RKO (cell line): ENCODE data around the gene UTF1.
A peak's percentile ranks its signal among the peaks of the same experiment; 100 is the strongest.
"Not testable (repeated sequence)": the region's sequence is repeated elsewhere in the genome, so short reads cannot be mapped to it uniquely, and the experiment has no call there.

Experiments
- DNase-seq: peaks from one replicate; pipeline ENCODE4 v3.0.0-alpha.2; 2016; ENCODE audit warnings: low spot score

Gene UTF1

DNA sequence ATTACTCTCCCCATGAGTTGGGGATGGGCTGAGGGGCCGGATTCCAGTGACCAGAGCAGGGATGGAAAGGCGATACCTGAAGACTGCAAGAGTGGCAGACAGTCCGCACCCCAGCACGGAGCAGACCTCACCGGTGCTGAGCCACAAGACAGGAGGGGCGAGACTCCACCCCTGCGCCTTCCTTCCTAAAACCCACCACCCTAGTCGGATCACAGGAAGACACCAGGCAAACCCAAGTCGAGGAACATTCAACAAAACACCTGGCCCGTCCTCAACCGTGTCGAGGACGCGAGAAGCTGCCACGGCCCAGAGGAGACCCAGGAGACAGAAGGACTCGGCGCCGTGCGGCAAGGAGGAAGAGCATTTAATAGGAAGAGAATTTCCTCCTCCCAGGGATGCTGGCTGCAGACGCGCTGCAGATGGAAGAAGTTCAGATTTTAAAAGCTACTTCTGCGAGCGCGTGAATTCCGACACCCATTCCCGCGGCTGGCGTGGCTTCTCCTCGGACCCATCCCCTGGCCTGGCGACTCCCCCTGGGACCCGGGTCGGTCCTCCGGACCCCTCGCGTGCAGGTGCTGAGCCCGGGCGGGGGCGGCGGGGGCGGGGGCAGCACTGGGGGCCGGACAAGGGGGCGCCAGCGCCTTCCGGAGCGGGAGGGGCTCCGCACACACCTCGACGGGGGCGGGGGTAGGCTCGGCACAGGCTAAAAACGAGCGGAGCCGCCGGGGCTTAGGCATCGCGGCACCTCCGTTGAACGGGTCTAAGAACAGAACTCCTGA, 563 bp upstream of the UTF1 start:
- no peak for DNase-seq

DNA sequence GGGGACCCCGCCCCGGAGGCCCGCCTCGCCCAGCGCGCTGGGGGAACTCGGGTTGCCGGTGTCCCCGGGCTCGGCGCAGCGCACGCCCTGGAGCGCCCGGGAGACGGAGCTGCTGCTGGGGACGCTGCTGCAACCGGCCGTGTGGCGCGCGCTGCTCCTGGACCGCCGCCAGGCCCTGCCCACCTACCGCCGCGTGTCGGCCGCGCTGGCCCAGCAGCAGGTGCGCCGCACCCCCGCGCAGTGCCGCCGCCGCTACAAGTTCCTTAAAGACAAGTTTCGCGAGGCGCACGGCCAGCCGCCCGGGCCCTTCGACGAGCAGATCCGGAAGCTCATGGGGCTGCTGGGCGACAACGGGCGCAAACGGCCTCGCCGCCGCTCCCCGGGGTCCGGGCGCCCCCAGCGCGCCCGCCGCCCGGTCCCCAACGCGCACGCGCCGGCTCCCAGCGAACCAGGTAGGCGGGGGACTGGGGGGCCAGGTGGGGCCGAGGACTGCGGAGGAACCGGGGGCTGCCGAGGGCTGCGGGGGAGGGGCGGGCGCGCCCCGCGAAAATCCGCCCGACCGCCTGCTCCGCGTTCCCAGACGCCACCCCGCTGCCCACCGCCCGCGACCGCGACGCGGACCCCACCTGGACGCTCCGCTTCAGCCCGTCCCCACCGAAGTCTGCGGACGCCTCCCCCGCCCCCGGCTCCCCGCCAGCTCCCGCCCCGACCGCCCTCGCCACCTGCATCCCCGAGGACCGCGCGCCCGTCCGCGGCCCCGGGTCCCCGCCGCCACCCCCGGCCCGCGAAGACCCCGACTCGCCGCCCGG, 574 bp downstream of the UTF1 start:
- DNase-seq: no peak

DNA sequence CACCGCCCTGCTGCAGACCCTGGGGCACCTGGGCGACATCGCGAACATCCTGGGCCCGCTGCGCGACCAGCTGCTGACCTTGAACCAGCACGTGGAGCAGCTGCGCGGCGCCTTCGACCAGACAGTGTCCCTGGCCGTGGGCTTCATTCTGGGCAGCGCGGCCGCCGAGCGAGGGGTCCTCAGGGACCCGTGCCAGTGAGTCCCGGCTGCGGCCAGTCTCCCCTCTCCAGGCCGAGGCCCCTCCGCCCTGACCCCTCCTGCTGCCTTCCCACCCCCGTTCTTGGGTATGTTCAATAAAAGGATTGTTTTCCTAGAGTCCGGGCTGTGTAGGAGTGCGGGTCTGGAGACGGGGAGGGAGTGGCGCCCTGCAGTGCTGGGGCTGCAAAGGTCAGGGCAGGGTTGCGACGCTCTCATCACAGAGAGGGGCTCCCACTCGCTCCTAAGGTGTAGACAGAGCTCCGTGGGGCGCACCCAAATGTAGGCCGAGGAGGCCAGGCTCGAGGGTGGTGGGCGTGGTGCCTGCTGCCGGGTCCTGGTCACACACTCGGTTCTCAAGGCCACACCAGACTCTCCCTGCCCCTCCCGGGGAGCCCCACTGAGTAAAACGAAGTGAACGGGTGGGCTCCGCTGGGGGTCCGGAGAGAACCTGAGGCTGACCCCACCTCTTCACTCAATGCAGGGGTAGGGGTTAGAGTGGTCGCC, 1.4 kb downstream of the UTF1 start:
- DNase-seq: no peak

DNA sequence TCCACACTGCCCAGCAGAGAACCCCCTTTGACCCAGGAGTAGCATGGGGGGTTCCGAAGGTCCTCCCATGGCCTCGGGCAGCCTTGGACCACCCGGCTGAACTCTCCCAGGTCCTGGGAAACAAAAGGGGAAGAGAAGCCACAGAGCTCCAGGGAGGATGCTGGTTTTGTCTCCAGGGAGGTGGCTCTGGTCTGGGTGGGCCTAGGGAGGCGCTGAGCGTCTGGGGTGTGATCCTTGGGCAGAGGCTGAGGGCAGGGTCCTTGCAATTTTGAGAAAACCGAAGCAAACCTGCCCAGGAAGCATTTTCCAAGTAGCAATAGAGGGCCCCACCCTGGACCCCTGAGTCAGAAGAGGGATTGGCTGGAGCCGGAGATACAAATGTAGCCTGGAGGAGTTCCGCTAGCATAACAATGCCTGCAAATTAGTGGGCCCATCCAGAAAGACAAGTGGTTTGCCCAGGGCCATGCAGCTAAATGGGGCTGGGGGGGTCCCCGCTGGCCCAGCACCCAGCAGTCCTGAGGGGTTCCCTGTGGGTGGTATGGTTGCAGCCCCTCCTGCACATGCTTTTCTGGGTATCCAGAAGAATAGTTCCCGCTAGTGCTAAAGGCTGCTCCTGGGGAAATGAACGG, 2.0 kb downstream of the UTF1 start:
- no peak for DNase-seq

DNA sequence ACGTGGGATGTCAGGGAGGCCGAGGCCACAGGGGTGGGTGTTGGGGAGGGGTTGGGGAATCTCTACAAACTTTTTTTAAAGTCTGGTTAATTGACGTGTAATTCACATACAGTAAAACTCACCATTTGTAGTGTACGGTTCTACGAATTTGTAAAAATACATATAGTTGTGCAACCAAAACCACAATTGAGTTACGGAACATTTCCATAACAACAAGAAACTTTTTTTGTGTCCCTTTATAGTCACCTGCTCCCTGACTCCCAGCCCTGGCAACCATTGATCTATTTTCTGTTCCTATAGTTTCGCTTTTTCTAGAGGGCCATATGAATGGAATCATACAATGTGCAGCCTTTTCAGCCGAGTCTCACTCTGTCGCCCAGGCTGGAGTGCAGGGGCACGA, 4.8 kb downstream of the UTF1 start:
- DNase-seq: not testable (repeated sequence)

DNA sequence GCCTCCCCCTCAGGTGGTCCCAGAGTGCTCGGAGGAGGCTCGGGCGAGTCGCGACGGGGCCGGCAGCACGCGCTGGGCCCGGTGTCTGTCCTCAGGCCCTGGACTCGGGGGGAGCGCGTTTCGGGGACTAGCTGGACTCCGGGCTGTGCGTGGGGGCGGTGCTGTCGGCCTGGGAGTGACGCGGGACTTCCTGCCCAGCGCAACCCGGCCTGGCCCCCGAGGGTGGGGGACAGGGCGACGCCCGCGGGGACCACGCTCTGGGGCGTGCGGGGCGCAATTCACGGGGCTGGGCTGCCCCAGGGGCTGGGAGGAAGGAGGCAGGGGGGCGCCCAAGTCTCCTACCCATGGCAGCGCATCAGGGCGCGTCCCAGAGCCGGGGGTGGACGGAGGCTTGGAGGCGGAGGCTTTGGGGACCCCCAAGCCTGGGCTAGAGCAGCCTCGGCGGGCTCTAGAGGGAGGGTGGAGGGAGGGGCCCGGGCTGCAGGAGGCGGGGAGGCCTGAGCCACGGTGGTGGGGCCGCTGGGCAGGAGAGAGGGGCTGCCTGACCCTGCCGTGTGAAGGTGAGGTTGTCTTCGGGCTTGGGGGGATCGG, 5.3 kb downstream of the UTF1 start:
- DNase-seq: no peak

DNA sequence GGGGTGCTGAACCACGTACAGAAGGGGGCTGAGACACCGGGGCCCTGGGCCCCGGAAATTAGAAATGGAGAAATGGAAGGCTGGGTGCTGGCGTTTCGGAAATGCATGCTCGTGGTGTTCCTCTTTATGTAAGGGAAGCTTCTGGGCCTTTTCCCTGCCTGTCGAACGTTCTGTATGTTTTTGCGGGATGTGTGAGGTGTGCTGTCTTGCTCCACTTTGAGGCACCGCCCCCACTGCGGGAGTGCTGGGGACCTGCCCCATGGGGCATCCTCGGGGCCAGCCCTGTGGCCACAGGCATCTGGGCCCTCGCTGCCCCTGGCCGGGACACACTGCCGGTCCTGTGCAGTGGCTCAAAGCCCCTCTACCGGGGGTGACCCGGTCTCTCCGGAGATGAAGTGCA, 5.9 kb downstream of the UTF1 start:
- no peak for DNase-seq

DNA sequence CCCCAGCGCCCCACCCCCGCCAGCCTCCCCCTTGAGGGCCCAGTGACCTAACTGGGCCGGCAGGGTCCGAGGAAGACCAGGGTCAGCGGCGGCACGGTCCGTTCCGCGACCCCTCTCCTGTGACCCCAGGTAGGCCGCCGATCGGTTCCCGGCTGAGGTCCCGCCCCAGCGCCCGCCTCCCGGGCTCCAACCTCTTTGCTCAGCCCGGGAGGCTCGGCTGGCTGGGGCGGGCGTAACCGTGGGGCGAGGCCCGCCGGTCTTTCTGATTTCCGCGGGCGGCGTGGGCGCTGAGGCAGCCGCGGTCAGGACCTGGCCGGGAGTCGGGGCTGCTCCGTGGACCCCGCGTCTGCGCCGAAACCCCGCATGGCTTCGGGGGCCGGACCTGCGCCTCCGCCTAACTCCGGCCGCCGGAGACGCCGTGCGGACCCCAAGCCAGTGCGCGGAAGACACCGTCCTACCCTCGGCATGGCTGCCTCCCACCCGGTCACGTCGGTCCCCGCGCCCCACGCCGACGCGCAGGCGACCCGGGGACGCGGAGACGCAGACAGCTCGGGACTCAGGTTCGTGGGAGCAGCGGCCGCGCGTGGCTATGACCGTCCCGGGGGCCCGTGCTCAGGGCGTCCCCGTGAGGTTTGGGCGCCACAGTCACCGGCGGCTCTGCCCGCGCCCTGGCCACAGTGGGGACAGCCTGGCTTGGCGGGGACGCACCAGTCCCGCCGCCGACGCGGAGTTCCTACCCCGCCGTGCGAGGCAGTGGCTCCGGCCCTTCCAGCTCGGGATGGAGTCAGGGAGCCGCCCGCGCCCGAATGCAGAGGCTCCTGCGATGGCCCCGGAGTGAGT, 6.6 kb downstream of the UTF1 start:
- no peak for DNase-seq

DNA sequence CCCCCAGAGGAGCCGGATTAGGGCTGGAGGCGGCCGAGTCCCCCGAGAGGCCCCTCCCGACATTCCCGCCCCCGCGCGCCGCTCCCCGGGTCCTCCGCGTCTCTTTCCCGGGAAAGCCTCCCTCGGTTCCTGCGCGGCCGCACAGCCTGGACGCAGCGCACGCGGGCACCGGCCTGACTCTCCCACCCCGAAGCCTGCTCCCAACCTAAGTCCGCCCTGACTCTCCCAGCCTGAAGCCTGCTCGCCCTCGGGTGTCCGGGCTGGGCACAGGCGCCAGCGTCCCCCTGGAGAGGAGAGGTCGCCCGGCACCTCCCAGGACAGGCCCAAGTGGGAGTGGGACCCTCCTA, 7.2 kb downstream of the UTF1 start:
- no peak for DNase-seq

DNA sequence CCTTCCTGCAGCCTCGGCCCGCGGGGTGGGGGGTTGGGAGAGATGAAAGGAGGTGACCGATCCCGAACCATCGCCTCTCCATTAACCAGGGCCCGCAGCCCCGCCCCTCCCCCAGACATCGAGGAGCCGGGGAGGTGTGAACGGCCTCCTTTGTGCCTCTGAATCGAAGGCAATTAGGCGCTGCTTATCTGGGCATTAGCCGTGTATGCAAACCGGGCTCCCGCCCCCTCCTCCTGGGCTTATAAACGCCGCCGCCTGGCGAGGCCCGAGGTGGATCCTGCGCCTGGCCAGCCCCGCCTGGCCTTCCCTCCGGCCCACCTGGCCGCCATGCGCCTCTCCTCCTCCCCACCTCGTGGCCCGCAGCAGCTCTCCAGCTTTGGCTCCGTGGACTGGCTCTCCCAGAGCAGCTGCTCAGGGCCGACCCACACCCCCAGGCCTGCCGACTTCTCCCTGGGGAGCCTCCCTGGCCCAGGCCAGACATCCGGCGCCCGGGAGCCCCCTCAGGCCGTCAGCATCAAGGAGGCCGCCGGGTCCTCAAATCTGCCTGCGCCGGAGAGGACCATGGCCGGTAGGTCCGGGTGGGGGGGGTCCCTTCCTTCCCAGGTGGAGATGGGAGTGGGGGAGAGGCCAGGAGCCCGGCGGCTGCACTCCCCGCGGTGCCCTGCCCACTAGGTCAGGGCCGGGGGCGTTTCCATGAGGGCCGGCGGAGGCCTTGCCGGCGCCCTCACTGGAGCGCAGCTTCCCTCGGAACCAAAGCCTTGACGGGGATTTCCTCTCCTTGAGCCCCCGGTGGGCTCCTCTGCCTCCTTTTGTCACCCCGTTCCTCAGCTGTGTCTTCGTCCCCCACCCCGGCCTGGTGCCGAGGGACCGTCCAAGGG, 7.8 kb downstream of the UTF1 start, which contains the start of gene VENTX:
VENTX (plus strand) TSS at position 268 of the 878 bp plus-strand sequence; CDS start at position 328, 60 bp downstream.
- no peak for DNase-seq

DNA sequence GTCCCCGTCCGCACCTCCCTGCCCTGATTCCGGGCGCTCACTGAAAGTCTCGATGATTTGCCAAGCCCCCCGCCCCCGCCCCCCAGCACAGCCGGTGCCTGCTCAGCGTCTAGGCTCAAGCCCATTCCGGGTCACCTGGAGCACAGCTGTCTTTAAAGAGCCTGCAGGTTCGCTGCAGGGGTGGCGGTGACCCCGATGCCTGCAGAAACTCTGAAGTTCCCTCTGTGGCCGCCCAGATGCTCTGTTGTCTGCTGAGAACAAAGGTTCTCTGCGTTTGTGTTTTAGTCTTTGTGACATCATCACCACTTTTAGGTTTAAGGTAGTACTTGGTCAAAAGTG, 8.4 kb downstream of the UTF1 start:
- no peak for DNase-seq

DNA sequence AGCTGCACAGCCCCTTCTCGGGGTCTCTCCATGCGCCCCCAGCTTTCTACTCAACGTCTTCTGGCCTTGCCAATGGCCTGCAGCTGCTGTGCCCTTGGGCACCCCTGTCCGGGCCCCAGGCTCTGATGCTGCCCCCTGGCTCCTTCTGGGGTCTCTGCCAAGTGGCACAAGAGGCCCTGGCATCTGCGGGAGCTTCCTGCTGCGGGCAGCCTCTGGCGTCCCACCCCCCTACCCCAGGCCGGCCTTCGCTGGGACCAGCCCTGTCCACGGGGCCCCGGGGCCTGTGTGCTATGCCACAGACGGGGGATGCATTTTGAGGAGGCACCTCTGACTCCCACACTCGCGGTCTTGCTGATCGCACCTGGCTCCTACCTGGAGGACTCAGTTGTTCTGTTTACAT, 10.0 kb downstream of the UTF1 start:
- DNase-seq: no peak

DNA sequence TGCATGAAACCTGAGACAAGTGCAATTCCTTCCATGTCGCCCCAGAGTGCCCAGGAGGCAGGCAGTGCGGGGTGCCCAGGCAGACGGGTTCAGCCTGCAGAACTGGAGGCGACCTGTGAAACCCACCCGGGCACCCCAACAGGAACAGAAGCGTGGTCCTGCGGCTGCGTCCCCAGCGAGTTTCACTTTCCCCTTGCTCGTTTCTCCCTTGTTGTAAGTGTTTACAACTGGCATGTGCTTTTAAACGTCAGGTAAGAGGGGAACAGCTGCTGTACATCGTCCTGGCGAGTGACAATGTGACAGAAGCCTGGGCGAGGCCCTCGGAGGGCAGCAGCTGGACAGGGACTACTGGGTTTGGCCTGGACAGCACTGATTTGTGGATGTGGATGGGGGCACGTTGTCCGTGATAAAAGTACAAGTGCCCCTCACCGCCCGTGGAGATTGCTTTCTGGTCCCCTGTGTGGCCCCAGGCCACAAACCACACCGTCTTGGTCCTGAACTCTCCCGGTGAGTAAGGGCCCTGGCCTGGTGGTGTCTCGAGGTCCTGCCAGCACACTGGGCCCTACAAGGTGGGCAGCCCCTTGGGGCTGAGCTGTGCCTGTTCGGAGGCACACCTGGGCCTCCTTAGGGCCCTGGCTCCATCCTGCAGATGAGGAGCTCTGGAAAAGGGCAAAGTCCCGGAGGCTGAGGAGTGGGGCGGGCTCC, 11.6 kb downstream of the UTF1 start:
- DNase-seq: no peak

DNA sequence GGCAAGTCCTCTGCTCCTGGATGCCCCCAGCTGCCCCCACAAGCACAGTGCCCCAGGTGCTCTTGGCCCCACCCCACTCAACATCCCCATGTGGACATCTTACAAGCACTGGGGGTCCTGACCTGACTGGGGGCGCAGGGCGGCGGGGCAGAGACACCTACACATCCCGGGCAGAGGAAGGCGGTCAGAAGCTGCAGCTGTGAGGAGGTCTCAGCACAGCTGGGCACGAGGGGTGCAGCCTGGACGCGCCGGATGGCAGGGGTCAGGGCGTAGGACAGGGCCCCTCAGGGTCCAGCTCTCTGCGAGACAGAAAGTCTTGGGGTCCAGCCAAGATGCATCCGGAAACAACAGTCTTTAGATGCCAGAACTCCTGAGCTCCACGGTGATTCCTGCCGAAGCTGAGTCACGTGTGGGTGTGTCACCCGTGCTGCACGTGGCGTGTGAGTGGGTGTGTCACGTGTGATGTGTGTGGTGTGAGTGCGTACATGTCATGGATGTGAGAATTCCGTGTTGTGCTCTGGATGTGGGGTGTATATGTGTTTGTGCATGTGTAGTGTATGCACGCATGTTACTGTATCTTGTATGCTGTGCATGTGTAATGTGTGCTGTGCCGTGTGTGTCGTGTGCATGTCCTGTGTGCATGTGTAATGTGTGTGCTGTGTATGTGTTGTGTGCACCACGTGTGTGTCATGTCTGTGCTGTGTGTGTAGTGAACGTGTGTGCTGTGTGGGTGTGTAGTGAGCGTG, 12.8 kb downstream of the UTF1 start:
- DNase-seq: peak; percentile 46

DNA sequence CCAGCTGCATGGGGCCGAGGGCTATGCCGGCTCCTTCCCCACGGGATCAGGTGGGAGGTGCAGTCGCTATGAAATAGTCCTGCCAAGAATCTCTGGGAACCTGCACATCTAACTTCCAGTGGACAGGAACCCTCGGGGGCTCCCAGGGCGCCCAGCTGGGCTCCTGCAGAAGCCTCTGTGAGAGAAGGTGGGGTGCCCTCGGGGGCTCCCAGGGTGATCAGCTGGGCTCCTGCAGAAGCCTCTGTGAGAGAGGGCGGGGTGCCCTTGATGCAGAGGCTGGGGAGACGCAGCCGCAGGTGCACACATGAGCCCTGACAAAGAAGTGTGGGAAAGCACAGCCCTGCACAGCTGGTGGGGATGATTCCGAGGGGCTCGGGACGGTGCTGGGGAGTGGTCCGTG, 13.6 kb downstream of the UTF1 start:
- DNase-seq: no peak

DNA sequence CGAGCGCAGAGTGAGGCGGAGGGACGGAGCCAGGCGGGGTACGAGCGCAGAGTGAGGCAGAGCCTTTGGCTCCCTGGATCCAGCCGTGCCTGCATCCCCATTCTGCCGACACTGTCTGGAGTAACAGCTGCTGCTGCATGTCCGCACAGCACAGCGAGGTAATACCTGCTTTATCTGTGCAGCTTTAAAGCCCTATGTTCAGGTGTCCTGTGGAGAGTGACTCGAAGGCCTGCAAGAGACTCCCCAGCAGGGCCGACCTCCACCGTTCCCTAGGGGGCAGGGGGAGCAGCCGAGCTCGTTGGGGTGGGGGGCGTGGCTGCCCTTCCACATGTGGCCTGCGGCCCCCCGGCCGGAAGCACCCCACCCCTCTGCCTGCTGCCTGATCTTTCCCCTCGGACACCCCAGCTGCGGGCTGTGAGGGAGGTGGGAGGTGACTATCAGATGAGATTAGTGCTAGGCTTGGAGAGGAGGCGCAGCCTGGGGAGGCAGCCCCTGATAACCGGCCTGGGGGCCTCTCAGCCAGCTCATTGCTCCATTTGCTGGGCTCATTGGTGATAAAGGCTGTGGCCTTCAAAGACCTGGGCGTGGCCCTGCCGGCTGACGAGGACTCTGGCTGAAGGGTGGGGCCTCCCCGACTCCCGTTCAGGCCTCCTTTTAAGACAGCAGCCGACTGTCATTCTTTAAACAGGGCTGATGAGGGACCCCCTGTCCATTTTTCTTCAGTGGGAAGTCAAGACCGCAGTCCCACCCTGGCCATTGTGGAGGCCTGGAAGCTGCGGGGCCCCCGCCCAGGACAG, 15.6 kb downstream of the UTF1 start:
- DNase-seq: no peak

DNA sequence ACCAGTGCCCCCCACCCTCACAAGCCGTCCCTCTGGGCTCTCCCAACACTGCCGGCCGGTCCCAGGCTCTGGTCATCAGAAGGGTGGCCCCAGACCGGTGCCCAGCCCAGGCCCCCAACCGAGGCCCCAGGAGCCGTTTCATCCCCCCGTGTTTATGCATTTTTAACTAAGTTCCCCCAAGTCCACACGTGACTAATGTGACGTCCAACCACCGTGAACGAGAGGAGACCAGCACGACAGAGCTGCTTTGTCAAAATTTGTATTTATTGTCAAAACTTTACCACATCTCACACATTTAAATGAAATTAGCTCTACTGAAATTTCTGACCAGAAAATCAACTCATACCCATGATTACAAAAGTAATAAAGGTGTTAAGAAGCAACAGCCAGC, 16.2 kb downstream of the UTF1 start:
- no peak for DNase-seq
